Measurements from ENCODE around the gene ZBTB48.
"Not testable (repeated sequence)": the region's sequence is repeated elsewhere in the genome, so short reads cannot be mapped to it uniquely, and the experiment has no call there.

The ZBTB48 gene

GRCh38 chr1:6635910-6636760 is 56.3 kb downstream of the ZBTB48 start:
- no peak for DNase-seq

- DNase-seq = not testable (repeated sequence)
These were observed 57.0 kb downstream of the ZBTB48 start for GRCh38 chr1:6636778-6637177.

GRCh38 chr1:6637770-6638169 is 58.0 kb downstream of the ZBTB48 start:
- DNase-seq = no peak

GRCh38 chr1:6638226-6638625 is 58.4 kb downstream of the ZBTB48 start:
- no peak for DNase-seq

All from CD4-positive, alpha-beta T cell treated with Interleukin-10 for 1 hour (primary cell).